ENCODE data around the gene SYT17.

The SYT17 gene

DNA sequence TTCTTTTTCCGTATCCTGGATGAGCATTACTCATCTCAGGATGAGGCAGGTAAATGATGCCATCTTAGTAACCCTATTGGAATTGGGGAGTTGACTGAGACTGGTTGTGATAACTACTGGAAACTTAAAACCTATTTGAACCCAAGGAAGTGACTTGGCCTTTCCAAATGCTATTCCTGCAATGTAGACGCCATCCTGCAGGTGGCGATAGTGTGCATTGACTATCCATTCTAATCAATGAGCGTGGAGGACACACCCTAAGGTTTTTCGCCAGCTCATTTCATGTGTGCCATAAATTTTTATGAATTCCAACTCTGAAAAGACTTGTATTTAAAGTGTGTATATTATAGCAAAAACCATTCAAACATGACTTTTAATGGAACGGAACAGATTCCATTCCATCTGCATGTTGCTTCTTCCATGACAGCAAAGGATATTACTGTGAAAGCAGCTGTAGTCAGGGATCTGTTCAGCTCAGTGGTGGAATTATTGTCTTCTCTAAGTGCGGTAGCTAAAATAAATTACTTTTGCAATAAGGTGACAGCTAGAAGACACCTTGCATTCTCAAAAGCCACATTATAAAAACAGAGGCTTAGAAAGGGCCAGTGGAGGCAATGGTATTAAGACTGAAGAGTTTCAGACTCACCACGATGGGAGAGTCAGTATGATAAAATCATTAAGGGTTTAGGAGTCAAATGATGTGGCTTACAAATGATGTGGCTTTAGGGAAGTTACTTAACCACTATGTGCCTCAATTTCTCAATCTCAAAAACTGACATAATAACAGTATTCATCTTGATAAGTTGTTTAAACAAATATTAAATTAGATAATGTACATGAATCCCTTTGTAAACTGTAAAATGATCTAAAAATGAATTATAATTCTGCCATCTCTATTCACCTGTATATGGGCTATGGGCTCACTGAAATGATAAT is 55.5 kb downstream of the SYT17 start:
- DNase-seq = no peak

DNA sequence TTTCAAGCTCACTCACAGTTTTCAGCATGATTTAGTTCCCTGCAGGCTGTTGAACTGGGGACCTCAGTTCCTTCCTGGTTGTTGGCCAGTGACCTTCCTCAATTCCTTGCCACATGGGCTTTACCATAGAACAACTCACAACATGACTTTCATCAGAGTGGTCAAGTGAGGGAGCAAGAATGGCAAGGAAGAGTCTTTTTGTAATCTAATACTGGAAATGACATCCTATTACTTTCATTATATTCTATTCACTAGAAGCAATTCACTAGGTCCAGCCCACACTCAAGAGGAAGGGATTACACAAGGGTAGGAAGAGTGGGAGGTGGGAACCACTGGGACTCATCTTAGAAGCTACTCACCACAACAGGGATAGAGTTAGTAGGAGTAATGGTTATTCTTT is 57.6 kb downstream of the SYT17 start:
- no peak for DNase-seq

DNA sequence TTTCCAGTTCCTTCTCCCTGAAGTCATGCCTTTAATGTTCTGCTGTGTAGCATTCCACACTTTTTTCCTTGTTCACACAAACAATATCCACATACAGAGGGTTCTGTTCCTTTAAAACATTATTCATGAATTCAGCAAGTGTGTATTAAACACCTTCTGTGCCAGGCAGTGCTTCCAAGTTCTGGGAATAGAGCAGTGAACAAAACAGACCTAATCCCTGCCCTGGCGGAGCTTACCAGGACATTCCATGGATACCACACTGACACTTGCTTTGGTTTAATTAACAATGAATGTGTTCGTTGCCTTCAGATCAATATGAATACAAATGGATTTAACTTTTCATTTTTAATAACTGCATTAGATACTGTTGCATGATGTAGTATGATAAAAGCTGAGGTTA is 59.6 kb downstream of the SYT17 start:
- no peak for DNase-seq

DNA sequence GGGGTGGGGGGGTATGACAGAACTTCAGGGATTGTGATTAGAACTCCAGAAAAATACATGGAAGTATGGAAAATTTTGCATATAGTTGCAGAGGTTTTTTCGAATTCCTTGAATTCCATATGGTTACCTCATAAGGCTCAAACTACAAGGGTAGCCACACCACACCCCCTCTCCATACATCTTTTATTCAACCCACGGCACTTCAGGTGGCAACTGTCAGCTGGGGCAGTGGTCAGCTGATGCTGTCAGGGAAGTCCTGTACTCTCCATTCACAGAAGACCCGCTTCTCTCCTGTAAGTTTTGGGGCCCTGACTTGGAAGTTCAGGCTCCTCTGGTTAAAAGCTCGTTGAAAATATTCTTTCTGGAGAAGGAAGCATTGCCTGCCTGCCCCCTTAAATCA is 60.0 kb downstream of the SYT17 start:
- no peak for DNase-seq

DNA sequence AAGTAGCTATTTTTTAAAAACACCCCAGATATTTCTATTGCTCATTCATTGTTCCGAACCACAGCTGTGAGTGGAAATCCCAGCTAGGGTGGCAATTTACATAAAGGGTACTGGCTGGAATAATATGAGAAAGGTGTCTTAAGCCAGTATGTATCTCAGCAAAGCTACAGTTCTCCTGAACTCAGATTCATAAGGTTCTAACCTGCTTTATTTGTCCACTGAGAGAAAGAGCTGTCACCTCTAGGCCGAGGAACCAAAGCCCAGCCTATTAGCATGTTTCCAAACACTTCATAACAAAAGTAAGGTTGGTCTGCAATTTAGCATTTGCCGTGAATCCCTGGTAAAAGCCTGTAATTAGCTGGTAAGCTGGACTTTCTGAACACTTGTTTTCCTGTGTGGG is 60.5 kb downstream of the SYT17 start:
- no peak for DNase-seq

DNA sequence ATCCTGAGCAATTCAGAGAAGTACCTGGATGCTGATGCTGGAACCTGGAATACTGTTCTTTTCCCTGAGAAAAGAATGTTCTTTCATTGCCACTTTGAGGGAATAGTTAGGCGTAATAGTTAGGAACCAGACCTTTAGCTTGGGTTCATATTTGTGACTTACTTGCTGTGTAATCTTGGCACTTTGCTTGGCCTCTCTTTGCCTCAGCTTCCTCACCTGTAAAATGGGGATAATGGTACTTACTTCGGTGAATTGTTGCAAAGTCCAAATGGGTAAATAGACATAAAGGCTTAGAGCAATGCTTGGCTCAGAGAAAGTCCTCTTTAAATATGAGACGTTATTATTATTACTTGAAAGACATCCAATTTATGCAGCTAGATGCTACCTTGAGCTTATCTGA is 62.5 kb downstream of the SYT17 start:
- DNase-seq = no peak

DNA sequence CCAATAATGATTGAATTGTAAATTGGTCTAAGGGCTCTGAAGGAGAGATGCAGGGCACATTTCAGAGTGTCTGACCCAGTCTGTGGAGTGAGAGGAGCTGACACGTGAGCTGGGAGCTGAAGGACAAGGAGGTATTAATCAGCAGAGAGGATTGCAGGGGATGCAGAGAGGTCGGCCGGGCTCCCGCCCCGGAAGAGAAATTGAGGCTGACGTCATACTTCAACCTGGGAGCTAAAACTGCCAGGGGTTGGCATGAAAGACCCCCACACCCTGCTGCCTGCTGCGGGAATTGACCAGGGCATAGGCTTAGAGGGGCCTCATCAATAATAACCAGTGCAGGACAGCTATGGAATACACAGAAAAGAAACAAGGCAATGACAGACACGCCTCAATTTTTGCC is 63.8 kb downstream of the SYT17 start:
- no peak for DNase-seq

DNA sequence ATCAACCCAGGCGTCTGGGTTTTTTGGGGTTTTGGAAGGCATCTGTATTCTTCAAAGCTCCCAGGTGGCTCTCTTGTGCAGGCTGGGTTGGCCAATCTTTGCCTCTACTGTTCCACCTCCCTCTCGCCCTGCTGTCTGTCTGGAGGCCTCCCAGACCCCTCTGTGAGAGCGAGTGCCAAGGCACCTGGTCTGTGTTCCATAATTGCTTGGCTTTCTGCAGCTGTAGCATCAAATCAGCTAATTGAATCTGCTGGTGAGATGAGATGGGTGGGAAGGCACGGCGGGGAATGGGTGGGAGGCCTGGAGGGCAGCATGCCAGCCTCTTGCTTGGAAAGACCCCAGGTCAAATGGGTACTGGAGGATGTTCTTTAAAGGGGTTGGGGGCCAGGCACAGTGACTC is 64.9 kb downstream of the SYT17 start:
- DNase-seq = no peak

DNA sequence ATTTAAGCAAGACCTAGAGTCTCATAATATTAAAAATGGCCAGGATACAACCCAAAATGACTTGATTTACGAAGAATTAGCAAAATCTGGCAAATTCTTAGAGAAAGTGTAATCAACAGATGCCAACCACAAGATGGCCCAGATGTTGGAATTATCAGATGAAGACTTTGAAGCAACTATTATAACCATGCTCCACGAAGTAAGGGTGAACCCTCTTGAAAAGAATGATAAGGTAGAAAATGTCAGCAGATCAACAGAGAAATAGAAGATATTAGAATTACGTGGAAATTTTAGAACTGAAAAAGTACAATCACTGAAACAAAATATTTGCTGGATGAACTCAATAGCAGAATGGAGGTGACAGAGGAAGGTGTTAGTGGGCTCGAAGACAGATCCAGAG is 67.4 kb downstream of the SYT17 start:
- no peak for DNase-seq

DNA sequence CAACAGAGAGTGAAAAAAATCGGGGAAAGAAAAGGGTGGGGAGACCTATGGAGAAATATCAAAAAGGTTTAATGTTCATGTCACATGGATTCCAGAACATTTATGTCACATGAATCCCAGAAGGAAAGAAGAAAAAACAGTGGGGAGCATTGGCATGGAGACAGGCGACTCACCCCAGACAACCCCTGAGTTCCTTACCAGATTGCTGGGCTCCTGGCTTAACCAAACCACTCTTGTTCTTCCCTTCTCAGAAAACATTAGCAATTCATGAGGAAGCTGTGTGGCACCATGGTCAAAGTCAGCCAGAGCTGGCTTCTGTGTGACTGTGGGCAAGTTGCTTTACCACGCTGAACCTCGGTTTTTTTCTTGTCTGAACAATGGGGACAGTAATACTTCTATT is 67.8 kb downstream of the SYT17 start:
- no peak for DNase-seq

DNA sequence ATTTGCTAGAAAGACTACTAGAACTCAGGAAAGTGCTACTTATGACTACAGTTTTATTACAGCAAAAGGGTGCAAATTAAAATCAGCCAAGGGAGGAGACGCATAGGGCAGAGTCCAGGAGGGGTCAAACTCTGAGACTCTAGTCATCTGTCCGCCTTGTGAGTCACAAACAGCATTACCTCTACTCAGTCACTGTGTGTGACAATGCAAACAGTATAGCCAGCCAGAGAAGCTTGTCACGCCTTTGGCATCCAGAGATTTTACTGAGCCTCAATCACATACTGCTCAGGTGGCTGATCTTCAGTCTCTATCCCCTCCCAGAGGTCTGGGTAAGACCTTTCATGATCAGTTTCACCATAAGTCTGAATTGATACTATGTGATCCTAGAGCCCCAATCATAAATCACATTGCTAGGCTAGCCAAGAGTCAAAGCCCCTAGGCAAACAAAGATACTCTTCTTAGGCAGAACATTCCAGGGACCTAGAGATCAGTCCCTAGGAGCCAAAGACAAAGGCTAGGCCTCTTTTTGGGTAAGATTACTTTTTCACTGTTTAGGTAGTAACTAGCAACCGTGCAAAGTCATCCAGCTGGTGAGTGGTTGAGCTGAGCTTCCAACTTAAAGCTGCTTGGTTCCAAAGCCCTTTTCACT is 68.6 kb downstream of the SYT17 start:
- no peak for DNase-seq

DNA sequence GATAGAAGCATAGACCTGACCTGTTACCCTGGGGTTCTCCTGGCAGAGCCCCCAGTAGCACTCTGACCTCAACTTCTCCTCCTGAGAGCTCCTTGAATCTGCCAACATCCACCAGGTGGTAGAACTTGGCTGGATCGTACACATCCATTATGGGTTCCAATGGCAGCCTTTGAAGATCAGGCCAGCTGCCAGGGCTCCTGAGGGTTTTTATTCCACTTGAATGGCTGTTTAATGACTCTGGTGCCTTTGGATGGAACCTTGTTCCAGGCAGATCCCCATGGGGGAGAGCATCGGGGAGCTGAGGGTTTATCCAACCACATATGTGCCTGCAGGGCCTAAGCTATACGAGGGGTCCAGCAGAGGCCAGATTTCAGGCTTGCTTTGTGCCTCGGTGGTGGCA is 70.4 kb downstream of the SYT17 start:
- no peak for DNase-seq

DNA sequence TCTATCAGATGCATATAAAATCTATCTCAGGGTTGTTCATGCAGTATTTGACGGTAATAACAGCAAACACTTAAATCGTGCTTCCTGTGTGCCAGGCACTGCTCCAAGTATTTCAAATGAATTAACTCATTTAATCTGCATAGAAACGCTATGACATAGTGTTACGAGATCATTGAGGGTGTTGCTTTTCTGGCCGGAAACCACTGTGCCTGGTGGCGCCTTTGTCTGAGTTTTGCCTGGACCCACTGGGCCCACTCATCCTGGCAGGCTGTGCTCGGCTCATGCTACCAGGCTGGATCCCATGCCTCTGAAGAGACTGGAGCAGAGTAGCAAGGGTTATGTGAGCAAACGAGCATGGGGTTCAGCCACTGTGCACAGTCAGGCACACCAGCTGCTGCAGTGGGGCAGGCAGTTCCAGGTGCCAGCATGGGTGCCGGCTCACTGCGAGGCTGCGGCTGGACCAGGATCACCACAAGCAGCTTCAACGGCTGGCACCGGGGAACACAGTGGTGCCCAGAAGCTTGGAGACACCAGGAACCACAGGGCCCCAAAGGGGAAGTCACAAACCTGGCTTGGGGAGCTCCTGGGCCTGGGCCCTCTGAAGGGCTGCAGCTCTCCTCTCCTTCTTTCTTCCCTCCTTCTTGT is 71.6 kb downstream of the SYT17 start:
- no peak for DNase-seq

DNA sequence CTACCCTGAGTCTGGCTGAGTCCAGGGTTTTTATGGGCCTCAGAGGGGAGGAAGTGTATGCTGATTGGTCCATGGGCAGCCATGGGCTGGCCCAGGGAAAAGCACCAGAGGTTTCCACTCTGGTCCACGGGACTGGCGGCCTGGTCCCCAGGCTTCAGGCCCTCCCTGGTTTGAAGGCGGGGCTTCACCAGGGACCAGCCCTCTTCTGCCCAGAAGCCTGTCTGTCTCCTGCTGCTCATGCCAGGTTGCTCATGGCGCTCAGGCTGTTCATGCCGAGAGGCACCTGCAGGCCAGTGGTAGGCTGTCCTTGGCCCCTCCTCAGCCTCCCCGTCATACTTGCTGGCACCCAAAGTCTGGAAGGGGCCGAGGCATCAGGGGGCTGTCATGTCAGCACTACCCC is 72.5 kb downstream of the SYT17 start:
- no peak for DNase-seq

DNA sequence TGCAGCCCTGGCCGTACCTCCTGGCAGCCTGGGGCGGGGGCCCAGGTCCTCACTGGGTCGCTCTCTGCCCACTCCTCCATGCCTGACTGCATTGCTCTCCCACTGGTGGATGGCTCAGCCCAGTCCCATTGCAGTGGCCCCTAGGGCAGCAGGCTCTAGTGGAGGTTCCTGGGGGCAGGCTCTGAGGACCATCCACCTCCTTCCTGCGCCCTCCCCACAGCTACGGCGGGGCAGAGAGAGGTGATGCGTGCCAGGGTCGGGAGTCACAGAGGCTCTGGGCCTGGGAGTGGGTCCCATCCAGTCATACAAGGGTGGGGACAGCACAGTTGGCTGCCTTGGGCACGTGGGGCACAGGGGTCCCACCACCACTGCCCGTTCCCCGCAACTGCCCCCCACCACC is 73.5 kb downstream of the SYT17 start:
- no peak for DNase-seq

DNA sequence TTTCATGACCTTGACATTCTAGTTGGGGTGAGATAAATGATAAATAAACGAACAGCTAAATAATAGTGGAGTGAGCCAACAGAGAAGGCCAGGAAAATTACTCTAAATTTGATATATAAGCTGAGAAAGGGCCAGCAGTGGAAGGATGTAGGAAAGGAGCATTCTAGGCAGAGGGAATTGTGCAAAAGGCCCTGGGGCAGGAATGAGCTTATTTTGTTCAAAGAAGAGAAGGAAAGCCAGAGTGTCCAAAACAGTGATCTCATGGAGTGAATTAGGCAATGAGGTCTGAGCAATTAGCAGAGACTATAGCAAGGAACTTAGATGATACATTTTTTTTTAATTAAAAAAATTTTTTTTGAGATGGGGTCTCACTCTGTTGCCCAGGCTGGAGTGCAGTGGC is 74.1 kb downstream of the SYT17 start:
- DNase-seq = no peak

DNA sequence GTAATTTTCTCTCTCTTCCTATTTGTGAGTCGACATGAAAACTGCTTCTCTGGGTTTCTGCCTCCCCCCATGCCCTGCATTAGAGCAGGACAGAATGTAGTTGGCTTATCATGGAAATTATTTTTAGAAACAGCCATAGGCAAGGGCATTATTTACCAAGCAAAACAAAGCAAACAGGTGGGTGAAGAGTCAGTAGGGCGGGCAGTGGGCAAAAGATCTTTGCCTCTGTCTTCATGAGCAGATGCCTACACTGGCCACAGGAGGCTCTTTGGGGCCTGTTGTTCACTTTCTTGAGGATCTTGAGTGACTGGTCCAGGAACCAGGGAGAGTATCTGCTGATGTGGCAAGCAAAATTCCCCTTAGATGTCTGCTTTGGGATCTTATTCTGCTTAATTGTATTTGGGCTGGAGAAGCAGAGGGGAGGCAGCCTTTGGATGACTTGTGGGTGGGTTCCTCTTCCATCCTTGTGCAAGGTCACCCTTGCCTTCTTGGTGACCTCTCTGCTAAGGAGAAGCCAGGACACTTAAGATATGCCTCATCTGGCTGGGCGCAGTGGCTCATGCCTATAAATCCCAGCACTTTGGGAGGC is 75.0 kb downstream of the SYT17 start:
- DNase-seq = no peak

DNA sequence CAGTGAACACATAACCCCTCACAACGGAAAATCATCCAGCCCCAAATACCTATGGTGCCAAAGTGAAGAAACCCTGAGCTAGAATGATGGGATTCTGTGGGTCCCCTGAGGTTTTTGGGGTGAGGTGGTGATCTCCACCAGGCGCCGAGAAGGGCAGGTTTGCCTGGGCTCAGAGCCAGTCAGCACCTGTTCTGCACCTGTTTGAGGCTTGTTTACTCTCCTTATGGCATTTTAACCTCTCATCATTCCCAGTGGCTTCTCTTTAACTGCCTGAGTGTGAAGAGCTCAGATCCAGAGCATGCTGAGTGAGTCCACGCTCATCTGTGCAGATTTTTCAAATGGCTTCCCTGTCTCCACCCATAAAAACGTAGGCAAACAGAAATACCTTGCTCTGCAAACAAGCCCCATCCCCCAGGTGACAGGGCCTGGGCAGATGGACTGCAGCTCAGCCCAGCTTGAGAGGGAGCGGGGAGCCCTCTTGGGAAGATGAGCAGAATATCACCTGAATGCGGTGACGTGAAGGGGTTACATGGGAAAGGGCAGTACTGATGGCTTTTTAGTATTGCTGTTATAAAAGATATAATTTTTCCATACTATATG is 77.4 kb downstream of the SYT17 start:
- DNase-seq = no peak

DNA sequence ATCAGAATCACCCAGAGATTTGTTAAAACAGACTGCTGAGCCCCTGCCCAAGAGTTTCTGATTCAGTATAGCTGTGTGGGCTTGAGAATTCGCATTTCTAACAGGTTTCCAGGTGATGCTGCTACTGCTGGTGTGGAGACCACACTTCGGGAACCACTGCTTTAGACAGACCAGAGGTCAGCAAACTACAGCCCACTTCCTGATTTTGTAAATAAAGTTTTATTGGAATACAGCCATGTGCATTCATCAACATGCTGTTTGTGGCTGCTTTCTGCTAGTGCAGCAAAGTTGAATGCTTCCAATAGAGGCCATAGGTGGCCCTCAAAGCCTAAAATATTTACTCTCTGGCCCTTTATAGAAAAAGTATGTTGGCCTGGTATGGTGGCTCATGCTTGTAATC is 84.9 kb downstream of the SYT17 start:
- DNase-seq = no peak

DNA sequence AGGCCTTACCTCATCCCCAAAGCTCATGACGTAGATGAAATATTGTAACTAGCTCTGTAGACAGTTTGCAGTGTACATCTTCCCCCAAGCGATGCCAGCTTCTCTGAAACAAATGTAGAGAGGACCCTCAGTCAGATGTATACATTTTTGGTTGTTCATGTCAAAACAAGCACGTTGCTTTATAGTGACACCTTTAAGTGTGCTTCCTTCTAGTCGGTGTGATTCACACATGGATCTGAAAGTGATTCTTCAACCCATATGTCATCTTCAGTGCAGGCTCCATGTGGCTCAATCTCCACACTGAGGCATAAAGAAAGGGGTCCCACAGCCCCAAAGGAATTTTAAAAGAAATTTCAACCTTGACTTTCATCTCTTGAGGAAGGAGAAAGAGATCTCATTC is 86.6 kb downstream of the SYT17 start:
- no peak for DNase-seq

DNA sequence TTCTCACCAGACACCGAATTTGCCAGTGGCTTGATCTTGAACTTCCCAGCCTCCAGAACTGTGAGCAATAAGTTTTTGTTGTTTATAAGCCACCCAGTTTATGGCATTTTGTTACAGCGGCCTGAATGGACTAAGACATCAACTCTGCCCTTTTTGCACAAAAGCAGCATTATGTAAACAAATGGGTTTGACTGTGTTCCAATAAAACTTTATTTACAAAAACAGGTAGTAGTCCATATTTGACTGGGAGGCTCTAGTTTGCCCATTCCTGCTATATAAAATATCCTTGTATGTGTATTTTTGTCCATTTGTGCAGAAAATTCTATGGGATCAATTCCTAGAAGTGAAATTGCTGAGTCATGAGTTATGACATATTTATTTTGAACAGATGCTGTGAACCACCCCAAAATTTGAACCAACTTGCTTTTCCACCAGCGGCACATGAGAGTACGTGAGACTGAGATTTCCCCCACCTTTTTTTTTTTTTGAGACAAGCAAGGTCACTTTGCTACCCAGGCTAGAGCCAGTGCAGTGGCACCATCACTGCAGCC is 96.2 kb downstream of the SYT17 start:
- no peak for DNase-seq

DNA sequence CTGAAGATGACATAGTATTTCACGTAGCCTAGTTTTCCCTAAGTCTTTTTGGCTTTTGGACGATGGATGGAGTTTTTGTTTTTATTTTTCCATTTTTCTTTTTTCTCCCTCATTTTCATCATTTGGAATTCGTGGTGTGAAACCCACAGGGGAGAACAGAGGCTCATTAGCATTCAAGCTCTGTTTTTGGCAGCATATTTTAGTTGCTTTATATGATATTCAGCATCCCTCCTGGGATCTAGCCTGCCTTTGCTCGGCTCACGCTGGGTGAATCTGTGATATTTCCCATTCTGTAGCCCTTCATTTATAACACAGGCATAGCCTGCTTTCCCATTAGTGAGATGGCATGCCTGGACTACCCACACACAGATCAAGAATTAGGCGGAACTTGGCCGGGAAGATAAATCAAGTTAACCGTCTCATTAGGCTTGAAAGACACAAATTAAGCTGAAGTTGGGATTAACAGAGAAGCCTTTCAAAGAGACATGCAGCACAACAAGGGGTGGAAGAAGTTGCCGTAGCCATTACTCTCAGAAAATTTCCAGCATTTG is 97.4 kb downstream of the SYT17 start:
- no peak for DNase-seq

DNA sequence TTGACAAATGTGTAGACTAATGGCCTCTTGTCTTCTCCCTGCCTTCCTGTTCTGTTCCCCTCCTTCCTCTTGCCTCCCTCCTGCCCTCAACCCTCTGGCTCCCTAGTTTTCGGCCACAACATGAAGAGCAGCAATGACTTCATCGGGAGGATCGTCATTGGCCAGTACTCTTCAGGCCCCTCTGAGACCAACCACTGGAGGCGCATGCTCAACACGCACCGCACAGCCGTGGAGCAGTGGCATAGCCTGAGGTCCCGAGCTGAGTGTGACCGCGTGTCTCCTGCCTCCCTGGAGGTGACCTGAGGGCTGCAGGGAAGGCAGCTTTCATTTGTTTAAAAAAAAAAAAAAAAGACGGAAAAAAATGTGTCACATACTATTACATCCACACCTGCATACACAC is 98.7 kb downstream of the SYT17 start:
- no peak for DNase-seq

Data from activated effector memory CD4-positive, alpha-beta T cell treated with Interleukin-2 at 50 U/mL for 16 hours (primary cell).